Heart left ventricle (tissue), 16 donors: Measurements from ENCODE around the gene GRM7. TPM values are rescaled to one million over a fixed set of nuclear protein-coding genes. Genes with fewer than 3 reads are reported as not detected.

Experiments
- ATAC-seq, 4 donors: fragments of 200-7000 bp; cut with Tn5 transposase; one replicate each; pipeline ENCODE4 v1.9.1; 2020 to 2022; ENCODE audit warnings: moderate library complexity in 4 of 4, mild to moderate bottlenecking in 3 of 4, moderate number of reproducible peaks in 1 of 4
- DNase-seq, 5 donors: peaks; one replicate each; pipeline ENCODE4 v3.0.0-alpha.2; 2020
- H3K27ac ChIP-seq, 12 donors: fragments of 200-600 bp; sonication (generic) in 4 of 12; one replicate each; pipeline versions ENCODE4 v1.5.0 to v1.8.0; 2016 to 2022; ENCODE audit warnings: mild to moderate bottlenecking in 2 of 12
- H3K27me3 ChIP-seq, 9 donors: fragments of 200-600 bp; sonication (generic) in 2 of 9; one replicate each; pipeline versions ENCODE4 v1.5.1 to v1.8.0; 2016 to 2022; ENCODE audit warnings: mild to moderate bottlenecking in 3 of 9
- H3K36me3 ChIP-seq, 9 donors: fragments of 200-600 bp; sonication (generic) in 2 of 9; one replicate each; pipeline versions ENCODE4 v1.5.0 to v1.8.0; 2018 to 2022; ENCODE audit warnings: mild to moderate bottlenecking in 2 of 9
- H3K4me1 ChIP-seq, 12 donors: fragments of 200-600 bp; sonication (generic) in 4 of 12; one replicate each; pipeline versions ENCODE4 v1.5.0 to v1.8.0; 2016 to 2022; ENCODE audit warnings: mild to moderate bottlenecking in 3 of 12
- H3K4me3 ChIP-seq, 12 donors: fragments of 200-600 bp; sonication (generic) in 4 of 12; one replicate each; pipeline versions ENCODE4 v1.5.0 to v1.8.0; 2017 to 2022; ENCODE audit warnings: mild to moderate bottlenecking in 9 of 12, moderate library complexity in 4 of 12
- H3K9me3 ChIP-seq, 12 donors: fragments of 200-600 bp; sonication (generic) in 4 of 12; one replicate each; pipeline versions ENCODE4 v1.5.0 to v1.8.0; 2016 to 2022; ENCODE audit warnings: mild to moderate bottlenecking in 1 of 12
- CTCF ChIP-seq, 12 donors: fragments of 200-600 bp; sonication (generic) in 4 of 12; IDR thresholded peaks; one replicate each; pipeline versions ENCODE4 v1.5.0 to v1.8.0; 2018 to 2022; ENCODE audit warnings: antibody characterized with exemption in 12 of 12, mild to moderate bottlenecking in 5 of 12
- POLR2A ChIP-seq, 2 donors: fragments of 450-650 bp; IDR thresholded peaks; one replicate each; pipeline ENCODE4 v1.6.1; 2017; ENCODE audit warnings: antibody characterized with exemption in 2 of 2, mild to moderate bottlenecking in 2 of 2, moderate library complexity in 2 of 2
- WGBS, 4 donors: extraction: QIAGEN DNeasy Blood & Tissue Kit in 2 of 4; methylation state at CpG; one replicate each; pipeline versions ENCODE4 v1.1.5 to v1.1.7; 2013 to 2018; 5-methylcytosine and 5-hydroxymethylcytosine counted together
- intact Hi-C, 10 donors: fragments of 100-400 bp; cut with DNase I; formaldehyde crosslinking; loops; one replicate each; pipeline versions ENCODE4 v1.11.1 to v1.14.2; 2022
- polyA plus RNA-seq, 2 donors: library from polyadenylated mRNA; stranded (reverse); fragments of 200-250 nt; gene quantifications; one replicate each; pipeline ENCODE4 v1.2.3, GENCODE V29; 2013
- total RNA-seq, 9 donors: library from RNA; depleted of rRNA in 2 of 9; stranded (reverse); fragments of >200 nt in 2 of 9; fragmentation: NEBNext Ultra II Directional in 3 of 9; extraction: Animal tissue kit (Norgen Biotek cat#: 25700) in 3 of 9; gene quantifications; one replicate each; pipeline versions ENCODE4 v1.1.0 to v1.2.4, GENCODE V29; 2016 to 2023
- donor health status: ischemic (EF 13 %, LVEDD 7.1; RV severe dilation, severe dysfunction).
- donor health status: healthy with polysubstance abuse.
- donor health status: DM: no; HTN: yes; CAD: no.
- donor health status: DM: no; HTN: no; CAD: no.
- donor health status: ischemic (EF 25% LVEDD 6.9; RV normal size, moderate dysfunction).
- donor health status: ischemic (EF 25% LVEDD 5.7; RV mildly dilated, moderate dysfunction).
- donor health status: healthy.
- donor health status: DM: yes; HTN: yes; CAD: no.
- donor health status: ischemic (EF 35%, LVEDD 5.7; RV mildly dilated, moderate dysfunction).
- donor health status: nonischemic (EF 11% LVEDD 7.7; RV severe dilation, severe dysfunction).
- donor health status: DM: yes; HTN: yes; CAD: no.
- donor health status: PGD.
- donor health status: ischemic (EF 29% LVEDD 5.4; RV normal size, mild dysfunction).
- donor health status: nonischemic (EF 23%, LVEDD 6.1; RV moderate dilation, normal function).

The GRM7 gene
- total and polyA plus RNA-seq, 11 donors, result not detected

- H3K9me3 ChIP-seq, result peaks cover 0 to 5% (median 0%) of the 10 kb centered on the region in 12 donors
- 68 to 83% (median 74%) methylated on average over 4 of the region's 4 CpGs for WGBS, 4 donors
- no peak for TF ChIP-seq POLR2A (IDR thresholded peaks at IDR 0.05)
- TF ChIP-seq CTCF (IDR thresholded peaks at IDR 0.05), result no peak
- no peaks in the 10 kb centered on the region for H3K27me3 ChIP-seq
- intact Hi-C loops, result no loop called here
- H3K36me3 ChIP-seq, result no peaks in the 10 kb centered on the region
- H3K4me3 ChIP-seq, result no peak overlapping the region
- no peak overlapping the region for H3K27ac ChIP-seq
- no peaks in the 10 kb centered on the region for H3K4me1 ChIP-seq
- ATAC-seq (no peak), DNase-seq (no peak)
Measured at GRCh38 chr3:7038394-7038793, 177.5 kb downstream of the GRM7 start.

GRCh38 chr3:7062714-7063113 lies 201.8 kb downstream of the GRM7 start:
- ATAC-seq, result no peak
- 39 to 64% (median 47%) methylated on average over 1 of the region's 1 CpG for WGBS, 4 donors

GRCh38 chr3:7070461-7070860 lies 209.5 kb downstream of the GRM7 start:
- WGBS, 4 donors, result 50 to 66% (median 55%) methylated on average over 6 of the region's 6 CpGs
- TF ChIP-seq CTCF (IDR thresholded peaks at IDR 0.05), result no peak
- no peak for TF ChIP-seq POLR2A (IDR thresholded peaks at IDR 0.05)
- DNase-seq (no peak), ATAC-seq (no peak)
- Histone ChIP-seq H3K27me3 (no peaks in the 10 kb centered on the region), H3K4me3 (no peak overlapping the region), H3K27ac (no peak overlapping the region), H3K4me1 (no peaks in the 10 kb centered on the region), H3K9me3 (peaks cover 0 to 13% (median 1%) of the 10 kb centered on the region in 12 donors), H3K36me3 (no peaks in the 10 kb centered on the region)
- intact Hi-C loops, result no loop called here

More at GRCh38 chr3:7062714-7063113, 201.8 kb downstream of the GRM7 start:
- DNase-seq, result no peak
- intact Hi-C loops, result no loop called here
- Histone ChIP-seq H3K36me3 (no peaks in the 10 kb centered on the region), H3K27me3 (no peaks in the 10 kb centered on the region), H3K9me3 (peaks cover 0 to 18% (median 5%) of the 10 kb centered on the region in 12 donors), H3K4me1 (no peaks in the 10 kb centered on the region), H3K4me3 (no peak overlapping the region), H3K27ac (no peak overlapping the region)
- no peak for TF ChIP-seq CTCF (IDR thresholded peaks at IDR 0.05)
- no peak for TF ChIP-seq POLR2A (IDR thresholded peaks at IDR 0.05)

GRCh38 chr3:7074217-7074616 lies 213.3 kb downstream of the GRM7 start:
- 74 to 81% (median 76%) methylated on average over 3 of the region's 3 CpGs for WGBS, 4 donors
- TF ChIP-seq POLR2A (IDR thresholded peaks at IDR 0.05) (no peak), CTCF (IDR thresholded peaks at IDR 0.05) (no peak)
- intact Hi-C loops, result no loop called here
- H3K36me3 ChIP-seq, result no peaks in the 10 kb centered on the region
- no peak overlapping the region for H3K27ac ChIP-seq
- DNase-seq (no peak), ATAC-seq (no peak)
- no peaks in the 10 kb centered on the region for H3K4me1 ChIP-seq
- H3K27me3 ChIP-seq, result no peaks in the 10 kb centered on the region
- peaks cover 0 to 5% (median 0%) of the 10 kb centered on the region in 12 donors for H3K9me3 ChIP-seq
- H3K4me3 ChIP-seq, result no peak overlapping the region
